ENCODE data around the gene CHCHD3.

DNA sequence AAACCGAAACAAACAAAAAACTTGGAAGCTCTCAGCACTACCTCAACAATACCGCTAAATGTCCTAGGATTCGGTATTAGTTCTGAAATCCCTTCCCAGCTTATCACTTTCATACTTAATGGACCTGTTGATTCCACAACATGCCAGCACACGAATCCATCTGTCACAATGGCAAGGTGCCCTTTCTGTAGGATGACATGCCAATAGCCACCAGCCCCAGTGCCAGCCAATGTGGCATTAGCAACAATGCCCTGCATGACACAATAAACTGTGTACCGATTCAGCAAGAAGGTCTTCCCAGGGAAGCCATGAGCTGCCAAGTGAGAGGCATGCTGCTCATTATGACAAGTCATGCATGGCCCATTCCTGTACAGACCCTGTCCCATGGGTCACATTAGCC is 35.6 kb upstream of the CHCHD3 start:
- TF ChIP-seq SIN3A (IDR thresholded peaks at IDR 0.05; ENCODE audit: borderline replicate concordance, insufficient read depth, low read length) (no peak), TAF1 (IDR thresholded peaks at IDR 0.05; ENCODE audit: borderline replicate concordance, insufficient read depth, low read length) (no peak), POLR2AphosphoS5 (IDR thresholded peaks at IDR 0.05; ENCODE audit: low read depth, low read length) (no peak), FOXP2 (optimal IDR thresholded peaks at IDR 0.05; ENCODE audit: borderline replicate concordance, extremely low read depth, extremely low read length, insufficient read depth) (no peak)
- TF ChIP-seq, protein P1, sequence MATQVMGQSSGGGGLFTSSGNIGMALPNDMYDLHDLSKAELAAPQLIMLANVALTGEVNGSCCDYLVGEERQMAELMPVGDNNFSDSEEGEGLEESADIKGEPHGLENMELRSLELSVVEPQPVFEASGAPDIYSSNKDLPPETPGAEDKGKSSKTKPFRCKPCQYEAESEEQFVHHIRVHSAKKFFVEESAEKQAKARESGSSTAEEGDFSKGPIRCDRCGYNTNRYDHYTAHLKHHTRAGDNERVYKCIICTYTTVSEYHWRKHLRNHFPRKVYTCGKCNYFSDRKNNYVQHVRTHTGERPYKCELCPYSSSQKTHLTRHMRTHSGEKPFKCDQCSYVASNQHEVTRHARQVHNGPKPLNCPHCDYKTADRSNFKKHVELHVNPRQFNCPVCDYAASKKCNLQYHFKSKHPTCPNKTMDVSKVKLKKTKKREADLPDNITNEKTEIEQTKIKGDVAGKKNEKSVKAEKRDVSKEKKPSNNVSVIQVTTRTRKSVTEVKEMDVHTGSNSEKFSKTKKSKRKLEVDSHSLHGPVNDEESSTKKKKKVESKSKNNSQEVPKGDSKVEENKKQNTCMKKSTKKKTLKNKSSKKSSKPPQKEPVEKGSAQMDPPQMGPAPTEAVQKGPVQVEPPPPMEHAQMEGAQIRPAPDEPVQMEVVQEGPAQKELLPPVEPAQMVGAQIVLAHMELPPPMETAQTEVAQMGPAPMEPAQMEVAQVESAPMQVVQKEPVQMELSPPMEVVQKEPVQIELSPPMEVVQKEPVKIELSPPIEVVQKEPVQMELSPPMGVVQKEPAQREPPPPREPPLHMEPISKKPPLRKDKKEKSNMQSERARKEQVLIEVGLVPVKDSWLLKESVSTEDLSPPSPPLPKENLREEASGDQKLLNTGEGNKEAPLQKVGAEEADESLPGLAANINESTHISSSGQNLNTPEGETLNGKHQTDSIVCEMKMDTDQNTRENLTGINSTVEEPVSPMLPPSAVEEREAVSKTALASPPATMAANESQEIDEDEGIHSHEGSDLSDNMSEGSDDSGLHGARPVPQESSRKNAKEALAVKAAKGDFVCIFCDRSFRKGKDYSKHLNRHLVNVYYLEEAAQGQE (IDR thresholded peaks at IDR 0.05; ENCODE audit: insufficient read depth in 1 of 2, low read depth in 2 of 2, low read length in 2 of 2): no peak
